HG02973 (cell line): ENCODE measurements around the gene TMEM205.
"Not testable (repeated sequence)": the region's sequence is repeated elsewhere in the genome, so short reads cannot be mapped to it uniquely, and the experiment has no call there.

Experiments used
- ATAC-seq: cut with Tn5 transposase; IDR thresholded peaks from one replicate; pipeline ENCODE4 v1.9.1; 2021; ENCODE audit warnings: moderate library complexity; ENCODE audit not compliant: unreplicated experiment

TMEM205 gene

DNA sequence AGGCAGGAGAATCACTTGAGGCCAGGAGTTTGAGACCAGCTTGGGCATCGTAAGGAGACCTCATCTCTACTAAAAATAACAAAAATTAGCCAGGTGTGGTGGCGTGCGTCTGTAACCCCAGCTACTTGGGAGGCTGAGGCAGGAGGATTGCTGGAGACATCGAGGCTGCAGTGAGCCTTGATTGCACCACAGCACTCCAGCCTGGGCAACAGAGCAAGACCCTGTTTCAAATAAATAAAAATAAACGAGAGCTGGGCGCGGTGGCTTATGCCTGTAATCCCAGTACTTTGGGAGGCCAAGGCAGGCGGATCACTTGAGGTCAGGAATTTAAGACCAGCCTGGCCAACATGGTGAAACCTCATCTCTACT, 6.0 kb downstream of the TMEM205 start:
- ATAC-seq, result not testable (repeated sequence)

DNA sequence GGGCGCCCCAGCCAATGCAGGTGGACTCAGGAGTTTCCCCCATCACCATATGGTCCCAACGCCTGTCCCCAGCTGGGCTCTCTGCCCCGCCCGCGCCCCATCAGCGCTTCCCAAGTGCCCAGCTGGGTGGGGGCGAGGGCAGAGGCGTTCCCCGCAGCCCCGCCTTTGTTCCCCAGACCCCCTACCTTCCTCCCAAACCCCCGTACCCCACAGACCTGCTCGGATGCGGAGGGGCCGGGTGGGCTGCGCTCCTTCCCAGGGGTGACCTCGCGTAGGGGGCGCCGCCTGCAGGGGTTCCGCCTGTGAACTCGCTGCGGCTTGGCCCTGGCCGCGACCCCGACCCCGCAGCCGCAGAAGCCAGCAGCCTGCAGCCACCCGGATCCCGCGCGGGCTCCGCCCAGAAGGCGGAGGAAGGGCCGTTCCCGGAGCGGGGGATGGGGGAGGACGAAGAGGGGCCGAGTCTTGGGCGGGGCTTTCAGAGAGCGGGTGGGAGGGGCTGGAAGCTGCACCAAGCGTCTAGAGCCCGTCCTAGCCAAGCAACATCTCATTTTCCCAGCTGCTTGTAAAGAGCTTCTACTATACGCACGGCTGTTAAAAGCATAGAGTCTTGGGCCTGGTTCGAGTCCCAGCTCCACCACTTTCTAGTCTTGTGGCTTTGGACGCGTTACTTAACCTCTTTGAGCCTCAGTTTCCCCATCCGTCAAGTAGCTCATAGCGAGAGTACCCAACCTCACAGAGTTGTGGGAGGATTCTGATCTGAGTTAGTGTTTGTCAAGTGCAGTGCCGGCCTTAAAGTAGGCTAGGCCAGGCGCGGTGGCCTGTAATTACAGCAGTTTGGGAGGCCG, 6.6 kb downstream of the TMEM205 start, which contains the start of gene RAB3D:
Gene RAB3D (minus strand): TSS at position 404 of the 845 bp plus-strand sequence. CDS start 2,258 bp downstream, outside the sequence.
- ATAC-seq, result no peak

DNA sequence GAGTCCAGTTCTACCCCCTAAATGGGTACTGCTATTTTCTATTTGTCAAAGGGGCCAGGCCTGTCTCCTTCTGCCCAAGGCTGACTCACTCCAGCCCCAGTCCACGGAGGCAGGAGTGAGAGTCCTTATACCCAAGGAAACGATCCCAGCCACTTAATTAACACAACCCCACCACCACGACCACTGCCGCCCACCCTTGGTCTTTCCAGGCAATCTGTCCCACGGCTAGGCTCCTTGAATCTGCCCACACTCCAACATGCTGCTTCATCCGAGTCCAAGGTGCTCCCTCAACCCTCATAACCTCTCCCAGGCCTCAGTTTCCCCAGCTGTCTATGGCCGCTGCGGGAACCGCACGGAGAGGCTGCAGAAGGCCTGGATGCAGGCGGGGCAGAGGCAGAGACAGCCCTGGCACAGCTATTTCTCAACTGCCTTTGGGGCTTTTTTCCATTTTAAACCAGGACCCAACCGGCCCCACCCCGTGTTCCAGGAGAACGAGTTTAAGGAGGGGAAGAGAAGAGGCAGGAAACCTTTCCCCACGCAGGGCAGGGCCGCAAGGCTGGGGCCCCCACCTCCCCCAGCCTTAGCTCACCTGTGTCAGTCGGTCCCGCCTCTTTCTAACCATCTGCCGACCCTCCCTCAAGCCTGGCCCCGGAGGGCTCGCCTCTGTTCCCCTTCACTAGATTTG, 7.4 kb downstream of the TMEM205 start:
- no peak for ATAC-seq

DNA sequence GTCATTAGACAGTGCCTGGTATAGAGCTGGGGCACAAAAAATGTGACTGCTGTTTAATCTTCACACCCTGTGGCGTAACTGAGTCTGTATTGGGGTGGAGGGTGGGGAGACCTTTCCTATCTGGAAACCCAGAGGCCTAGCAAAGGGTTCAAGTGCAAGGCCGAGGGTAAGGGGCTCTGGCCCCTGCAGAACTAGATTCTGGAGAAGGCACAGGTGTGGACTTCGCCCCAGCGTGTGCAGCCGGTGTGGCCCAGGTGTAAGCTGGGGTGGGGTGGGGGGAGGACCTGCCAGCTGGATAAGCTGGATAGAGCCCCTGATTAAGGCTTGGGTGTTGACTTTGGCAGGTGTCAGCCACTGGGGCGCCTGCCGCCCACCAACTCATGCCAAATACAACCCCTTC, 7.9 kb downstream of the TMEM205 start:
- no peak for ATAC-seq

DNA sequence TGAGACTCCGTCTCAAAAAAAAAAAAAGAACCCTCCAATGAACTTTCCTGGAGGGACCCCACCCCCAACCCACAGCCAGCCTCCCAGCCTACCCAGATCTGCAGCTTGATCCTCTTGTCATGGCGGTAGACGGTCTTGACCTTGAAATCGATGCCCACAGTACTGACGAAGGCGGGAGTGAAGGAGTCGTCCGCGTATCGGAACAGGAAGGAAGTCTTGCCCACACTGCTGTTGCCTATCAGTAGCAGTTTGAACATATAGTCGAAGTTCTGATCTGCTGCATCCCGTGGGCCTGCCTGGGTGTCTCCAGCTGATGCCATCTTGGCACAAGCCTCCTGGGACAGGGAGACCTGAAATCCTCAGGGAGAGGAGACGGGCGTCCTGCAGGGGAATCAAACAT, 9.0 kb downstream of the TMEM205 start:
- ATAC-seq, result no peak

DNA sequence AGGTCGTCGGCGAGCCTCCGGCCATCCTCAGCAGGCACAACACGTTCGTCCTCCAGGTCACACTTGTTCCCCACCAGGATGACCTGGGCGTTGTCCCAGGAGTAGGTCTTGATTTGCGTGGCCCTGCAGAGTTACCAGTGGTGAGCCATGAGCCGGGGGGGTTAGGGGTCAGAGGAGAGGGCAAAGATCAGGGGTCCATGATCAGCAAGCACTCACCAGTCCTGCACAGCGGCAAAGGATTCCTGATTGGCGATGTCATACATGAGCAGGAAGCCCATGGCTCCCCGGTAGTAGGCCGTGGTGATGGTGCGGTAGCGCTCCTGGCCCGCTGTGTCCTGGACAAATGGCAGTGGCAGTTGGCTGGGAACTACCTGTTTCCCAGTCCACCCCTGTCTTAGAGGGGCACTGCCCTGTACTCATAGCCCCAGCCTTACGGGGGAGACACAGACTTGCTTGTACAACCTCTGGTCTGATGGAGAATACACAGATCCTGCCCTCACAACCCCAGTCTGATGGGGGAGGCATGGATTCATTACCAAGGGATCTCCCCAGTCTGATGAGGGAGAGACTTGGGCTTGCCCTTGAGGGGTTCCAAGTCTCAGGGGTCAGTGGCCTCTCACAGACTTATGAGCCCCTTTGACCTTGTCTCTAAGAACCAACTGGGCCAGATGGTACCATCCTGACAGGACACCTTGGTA, 10.5 kb downstream of the TMEM205 start:
- ATAC-seq, result no peak

DNA sequence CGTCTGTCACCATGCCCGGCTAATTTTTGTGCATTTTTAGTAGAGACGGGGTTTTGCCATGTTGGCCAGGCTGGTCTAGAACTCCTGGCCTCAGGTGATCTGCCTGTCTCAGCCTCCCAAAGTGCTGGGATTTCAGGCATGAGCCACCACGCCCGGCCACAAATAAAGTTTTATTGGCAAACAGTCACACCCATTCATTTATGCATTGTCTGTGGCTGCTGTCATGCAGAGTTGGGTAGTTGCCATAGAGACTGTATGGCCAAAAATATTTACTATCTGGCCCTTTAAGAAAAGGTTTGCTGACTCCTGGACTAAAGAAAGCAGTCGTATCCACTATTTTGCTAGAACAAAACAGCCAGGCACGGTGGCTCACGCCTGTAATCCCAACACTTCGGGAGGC, 12.2 kb downstream of the TMEM205 start:
- not testable (repeated sequence) for ATAC-seq

DNA sequence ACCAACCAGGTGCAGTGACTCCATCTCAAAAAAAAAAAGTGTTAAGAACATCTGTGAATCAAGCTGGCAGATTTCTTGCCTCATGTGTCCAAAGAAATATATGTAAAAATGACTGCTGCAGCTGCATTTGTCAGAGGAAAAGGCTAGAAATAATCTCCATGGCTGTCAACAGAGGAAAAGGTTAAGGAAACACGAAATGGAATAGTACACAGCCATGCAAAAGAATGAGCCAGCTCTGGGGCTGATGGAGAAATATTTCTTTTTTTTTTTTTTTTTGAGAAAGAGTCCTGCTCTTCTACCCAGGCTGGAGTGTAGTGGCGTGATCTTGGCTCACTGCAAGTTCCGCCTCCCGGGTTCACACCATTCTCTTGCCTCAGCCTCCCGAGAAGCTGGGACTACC, 13.2 kb downstream of the TMEM205 start:
- ATAC-seq, result no peak

DNA sequence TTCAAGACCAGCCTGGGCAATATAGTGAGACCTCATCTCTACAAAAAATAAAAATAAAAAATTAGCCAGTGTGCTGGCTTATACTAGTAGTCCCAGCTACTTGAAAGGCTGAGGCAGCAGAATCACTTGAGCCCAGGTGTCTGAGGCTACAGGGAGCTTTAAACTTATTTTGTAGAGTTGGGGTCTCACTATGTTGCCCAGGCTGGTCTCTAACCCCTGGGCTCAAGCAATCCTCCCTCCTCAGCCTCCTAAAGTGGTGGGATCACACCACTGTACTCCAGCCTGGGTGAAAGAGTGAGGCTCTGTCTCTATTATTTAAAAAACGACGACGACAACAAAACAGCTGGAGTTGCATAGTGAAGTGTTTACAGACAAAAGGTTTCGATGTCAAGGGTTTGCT, 14.6 kb downstream of the TMEM205 start:
- no peak for ATAC-seq

DNA sequence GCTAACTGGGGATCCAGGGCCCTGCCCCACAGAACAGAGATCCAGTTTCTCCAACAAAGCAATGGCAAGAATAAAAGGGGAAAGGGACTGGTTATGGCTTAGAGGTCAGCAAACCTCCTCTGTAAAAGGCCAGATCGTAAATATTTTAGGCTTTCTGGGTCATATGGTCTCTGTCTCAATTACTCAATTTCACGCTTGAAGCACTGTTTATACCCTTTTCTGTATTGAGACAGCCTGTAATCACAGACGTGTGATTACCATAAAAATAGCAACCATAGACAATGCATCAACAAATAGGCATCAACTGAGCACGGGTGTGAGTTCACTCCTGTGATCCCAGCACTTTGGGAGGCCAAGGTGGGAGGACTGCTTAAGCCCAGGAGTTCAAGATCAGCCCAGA, 15.9 kb downstream of the TMEM205 start:
- ATAC-seq, result no peak

DNA sequence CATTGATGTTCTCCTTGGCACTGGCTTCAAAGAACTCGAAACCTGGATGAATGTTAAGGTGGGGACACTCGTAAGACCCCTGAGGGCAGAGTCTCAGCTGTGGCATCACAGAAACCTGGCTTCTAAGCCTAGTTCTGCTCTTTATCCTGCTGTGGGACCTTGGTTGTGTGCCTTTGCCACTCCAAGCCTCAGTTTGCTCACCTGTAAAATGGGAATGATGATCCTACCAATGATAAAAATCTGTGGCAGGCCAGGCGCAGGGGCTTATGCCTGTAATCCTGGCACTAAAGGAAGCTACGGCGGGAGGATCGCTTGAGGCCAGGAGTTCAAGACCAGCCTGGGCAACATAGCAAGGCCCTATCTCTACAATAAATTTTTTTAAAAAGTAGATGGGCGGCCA, 20.5 kb downstream of the TMEM205 start:
- ATAC-seq, result no peak

DNA sequence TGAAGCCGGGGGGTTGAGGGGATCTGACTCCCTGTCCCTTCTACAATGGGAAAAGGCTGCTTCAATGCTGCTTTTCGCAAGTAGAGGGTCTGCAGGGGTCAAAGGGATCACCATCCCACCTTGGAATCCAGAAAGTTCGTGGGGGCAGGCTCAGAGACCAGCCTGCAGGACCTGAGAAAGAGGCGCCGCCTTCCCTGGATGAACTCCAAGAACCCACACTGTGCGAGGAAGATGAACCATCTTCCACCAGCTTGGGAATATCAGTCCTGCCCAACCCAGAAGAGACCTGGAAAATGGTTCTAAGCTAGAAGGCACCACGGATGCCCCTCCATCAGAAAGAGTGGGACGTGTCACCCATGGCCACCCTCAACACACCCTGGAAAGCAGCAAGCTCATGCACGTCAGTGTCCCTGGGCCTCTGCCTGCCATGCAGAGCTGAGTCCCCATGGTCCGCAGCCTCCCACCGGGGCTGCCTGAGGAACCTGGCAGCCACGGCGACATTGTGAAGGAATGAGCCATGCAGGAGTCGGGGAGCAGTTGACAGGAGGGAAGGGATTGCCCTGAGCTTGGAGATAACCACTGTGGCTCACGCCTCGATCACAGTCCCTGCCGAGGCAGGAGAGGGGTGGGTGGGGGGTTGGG, 21.2 kb downstream of the TMEM205 start:
- ATAC-seq, result no peak

DNA sequence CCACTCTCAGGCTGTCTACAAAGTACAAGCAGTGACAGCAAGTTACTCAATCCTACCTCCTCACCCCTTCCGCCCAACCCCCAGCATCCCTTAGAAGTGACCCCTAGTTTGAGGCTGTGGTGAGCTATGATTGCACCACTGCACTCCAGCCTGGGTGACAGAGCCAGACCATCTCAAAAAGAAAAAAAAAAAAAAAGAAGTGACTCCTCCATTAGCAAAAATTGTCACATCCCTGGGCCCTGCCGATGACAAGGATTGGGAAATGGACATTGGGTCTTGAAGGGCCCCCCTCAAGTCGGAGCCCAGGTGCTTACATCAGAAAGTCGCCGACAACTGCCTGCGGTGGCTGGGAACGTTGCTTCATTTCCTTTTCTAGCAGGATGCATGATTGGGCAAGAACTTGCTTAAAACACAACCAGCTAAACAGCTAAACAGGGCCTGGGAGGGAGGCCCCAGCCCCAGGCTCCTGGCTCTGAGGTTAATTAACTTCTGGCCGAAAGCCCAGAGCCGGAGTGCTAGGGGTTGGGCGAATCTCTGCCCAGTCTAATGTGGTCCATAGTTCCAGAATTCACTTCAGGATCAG, 21.9 kb downstream of the TMEM205 start:
- no peak for ATAC-seq

DNA sequence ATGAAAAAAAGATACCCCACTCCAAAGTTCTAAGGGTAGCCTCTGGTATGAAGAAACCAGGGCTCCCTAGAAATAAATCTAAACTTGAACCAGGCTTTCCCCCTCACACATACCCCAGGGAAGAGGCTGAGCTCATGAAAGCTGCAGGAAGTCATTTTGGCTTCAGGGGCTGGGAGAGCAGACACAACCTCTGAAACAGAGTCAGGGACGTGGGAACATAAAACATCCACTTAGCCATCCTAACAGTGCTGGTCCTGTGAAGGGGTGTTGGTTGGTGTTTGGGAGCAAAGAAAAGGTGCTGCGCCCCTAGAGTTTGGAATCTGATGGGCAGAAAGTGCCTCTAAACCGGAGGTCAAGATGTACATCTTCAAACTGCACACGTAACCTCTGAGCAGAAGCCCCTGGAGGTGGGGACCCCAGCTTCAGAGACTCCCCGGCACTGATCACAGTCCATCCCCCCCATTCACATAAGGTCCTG, 22.4 kb downstream of the TMEM205 start:
- no peak for ATAC-seq

DNA sequence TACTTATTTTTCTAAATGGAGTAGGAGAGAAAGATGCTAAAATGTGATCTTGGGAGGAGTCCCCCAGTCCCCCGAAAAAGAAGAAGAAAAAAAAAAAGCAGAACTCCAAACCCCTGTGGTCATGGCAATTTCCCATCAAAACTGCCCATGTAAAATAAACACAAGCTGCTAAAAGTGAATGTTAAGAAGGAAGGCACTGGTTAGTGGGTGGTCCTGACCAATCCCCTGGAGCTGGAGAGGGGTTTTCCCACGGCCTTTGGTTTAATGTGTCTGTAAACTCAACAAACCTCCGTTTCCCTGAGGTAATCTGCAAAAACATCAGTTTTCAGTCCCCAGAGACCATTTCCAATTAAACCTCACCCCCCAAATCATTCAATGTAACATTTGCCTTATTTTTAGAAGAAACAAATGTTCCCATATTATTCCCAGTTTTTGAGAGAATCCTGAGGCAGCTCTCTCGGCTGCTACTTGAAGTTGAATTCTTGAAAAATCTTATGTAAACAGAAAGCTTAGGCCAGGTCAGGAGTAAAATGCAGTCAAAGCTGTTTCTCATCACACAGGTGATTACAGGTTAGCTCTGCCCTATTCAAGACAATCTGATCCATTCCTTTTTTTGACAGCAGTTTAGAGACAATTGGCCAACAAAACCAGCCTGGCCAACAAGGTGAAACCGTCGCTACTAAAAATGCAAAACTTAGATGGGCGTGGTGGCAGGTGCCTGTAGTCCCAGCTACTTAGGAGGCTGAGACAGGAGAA, 23.6 kb downstream of the TMEM205 start:
- no peak for ATAC-seq

DNA sequence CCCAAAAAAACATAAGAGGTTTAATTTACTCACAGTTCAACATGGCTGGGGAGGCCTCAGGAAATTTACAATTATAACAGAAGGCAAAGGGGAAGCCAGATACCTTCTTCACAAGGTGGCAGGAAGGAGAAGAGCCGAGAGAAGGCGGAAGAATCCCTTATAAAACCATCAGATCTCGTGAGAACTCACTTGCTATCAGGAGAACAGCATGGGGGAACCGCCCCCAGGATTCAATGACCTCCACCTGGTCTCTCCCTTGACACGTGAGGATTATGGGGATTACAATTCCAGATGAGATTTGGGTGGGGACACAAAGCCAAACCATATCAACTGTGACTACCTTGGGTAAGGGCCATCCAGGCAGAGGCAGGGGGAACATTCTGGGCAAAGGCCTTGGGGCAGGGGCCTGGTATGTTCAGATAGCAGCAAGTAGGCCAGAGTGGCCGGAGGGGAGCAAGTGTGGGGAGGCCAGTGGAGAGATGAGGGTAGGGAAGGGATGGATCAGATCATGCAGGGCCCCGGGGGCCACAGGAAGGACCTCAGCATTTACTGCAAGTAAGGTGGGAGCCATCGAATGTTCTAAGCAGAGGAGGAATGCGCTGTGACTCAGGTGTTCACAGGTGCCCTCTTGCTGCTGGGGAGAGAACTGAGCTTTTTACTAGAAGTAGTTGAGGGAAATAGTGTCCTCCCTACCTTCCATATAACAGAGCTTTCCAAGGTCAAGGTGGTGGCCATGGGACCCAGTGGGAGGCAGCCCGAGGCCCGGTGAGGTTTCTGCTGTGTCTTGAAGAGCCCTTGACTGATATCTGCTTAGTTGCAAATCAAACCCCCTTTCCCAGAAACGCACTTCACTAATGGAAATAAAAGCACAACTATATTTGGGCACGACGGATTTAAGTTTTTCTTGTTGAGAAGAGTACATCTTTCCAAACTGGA, 24.6 kb downstream of the TMEM205 start:
- no peak for ATAC-seq

DNA sequence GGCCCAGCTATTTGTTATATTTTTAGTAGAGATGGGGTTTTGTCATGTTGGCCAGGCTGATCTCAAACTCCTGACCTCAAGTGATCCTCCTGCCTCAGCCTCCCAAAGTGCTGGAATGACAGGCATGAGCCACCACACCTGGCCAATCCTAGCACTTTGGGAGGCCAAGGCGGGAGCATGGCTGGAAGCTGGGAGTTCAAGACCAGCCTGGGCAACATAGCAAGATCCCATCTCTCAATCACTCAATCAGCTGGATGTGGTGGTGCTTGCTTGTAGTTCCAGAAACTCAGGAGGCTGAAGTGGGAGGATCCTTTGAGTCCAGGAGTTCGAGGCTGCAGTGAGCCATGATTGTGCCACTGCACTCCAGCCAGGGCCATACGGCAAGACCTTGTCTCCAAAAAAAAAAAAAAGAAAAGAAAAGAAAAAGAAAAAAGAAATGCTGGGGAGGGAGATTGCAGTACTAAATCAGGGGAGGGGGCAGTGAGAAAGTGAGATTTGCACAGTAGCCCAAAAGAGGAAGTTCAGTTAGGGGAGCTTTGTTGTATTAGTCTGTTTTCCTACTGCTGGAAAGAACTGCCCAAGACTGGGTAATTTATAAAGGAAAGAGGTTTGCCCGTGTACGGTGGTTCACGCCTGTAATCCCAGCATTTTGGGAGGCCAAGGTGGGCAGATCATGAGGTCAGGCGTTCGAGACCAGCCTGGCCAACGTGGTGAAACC, 25.6 kb downstream of the TMEM205 start:
- not testable (repeated sequence) for ATAC-seq

DNA sequence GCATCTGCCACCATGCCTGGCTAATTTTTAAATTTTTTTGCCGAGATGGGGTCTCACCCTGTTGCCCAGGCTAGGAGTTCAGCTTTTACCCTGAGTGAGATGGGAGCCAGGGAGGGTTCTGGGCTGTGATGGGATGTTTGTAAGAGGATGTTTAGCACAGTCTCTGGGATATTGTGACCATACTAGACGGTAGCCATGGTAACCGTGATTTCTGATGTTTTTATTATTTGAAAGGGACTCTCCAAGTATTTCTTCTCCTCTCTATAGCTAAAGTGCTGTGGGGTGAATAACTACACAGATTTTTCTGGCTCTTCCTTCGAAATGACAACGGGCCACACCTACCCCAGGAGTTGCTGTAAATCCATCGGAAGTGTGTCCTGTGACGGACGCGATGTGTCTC, 39.7 kb downstream of the TMEM205 start:
- no peak for ATAC-seq
